Stimulated activated CD8-positive, alpha-beta memory T cell treated with anti-CD3 and anti-CD28 coated beads, Interleukin-12 subunit alpha, Interleukin-12 subunit beta, amount 100 ng/mL, for 1 hour (primary cell): ENCODE results near the gene DNAL4.

Experiments
- DNase-seq: peaks from one replicate; pipeline ENCODE4 v3.0.0-alpha.2; 2020; ENCODE audit warnings: low read depth

DNAL4 gene

GRCh38 chr22:38758276-38758945 is 35.5 kb downstream of the DNAL4 start:
- peak; percentile 44 for DNase-seq

GRCh38 chr22:38757464-38757757 is 36.5 kb downstream of the DNAL4 start:
- DNase-seq = no peak

- DNase-seq = no peak
Observed at GRCh38 chr22:38756711-38757463, 37.1 kb downstream of the DNAL4 start.

- DNase-seq = peak; percentile 88
Observed at GRCh38 chr22:38755911-38756532, 37.9 kb downstream of the DNAL4 start, which contains the start of gene SUN2. SUN2 (minus strand) TSS chr22:38755998; CDS start chr22:38752628, 3,370 bp downstream.

GRCh38 chr22:38755155-38755910 is 38.6 kb downstream of the DNAL4 start:
- peak; percentile 14 for DNase-seq

GRCh38 chr22:38754751-38755154 is 39.2 kb downstream of the DNAL4 start:
- DNase-seq = no peak

GRCh38 chr22:38753948-38754750 is 39.8 kb downstream of the DNAL4 start:
- DNase-seq = no peak

- DNase-seq = peak; percentile 56
Observed at GRCh38 chr22:38751422-38752346, 42.3 kb downstream of the DNAL4 start.

- no peak for DNase-seq
Observed at GRCh38 chr22:38751066-38751421, 42.9 kb downstream of the DNAL4 start.

GRCh38 chr22:38750638-38751037 is 43.3 kb downstream of the DNAL4 start:
- no peak for DNase-seq

GRCh38 chr22:38750104-38750503 is 43.8 kb downstream of the DNAL4 start:
- no peak for DNase-seq

- no peak for DNase-seq
Observed at GRCh38 chr22:38748487-38749136, 45.3 kb downstream of the DNAL4 start.

GRCh38 chr22:38745676-38746460 is 48.1 kb downstream of the DNAL4 start:
- no peak for DNase-seq

- DNase-seq = no peak
Observed at GRCh38 chr22:38744981-38745380, 49.0 kb downstream of the DNAL4 start.

- DNase-seq = no peak
Observed at GRCh38 chr22:38742176-38742942, 51.6 kb downstream of the DNAL4 start.

GRCh38 chr22:38741576-38741975 is 52.4 kb downstream of the DNAL4 start:
- no peak for DNase-seq

GRCh38 chr22:38741166-38741565 is 52.8 kb downstream of the DNAL4 start:
- no peak for DNase-seq

GRCh38 chr22:38740754-38741153 is 53.2 kb downstream of the DNAL4 start:
- no peak for DNase-seq
